Neural cell (in vitro differentiated cells): ENCODE results near the gene ACACA. TPM values are rescaled to one million over a fixed set of nuclear protein-coding genes. Genes with fewer than 3 reads are reported as not detected.
"Not testable (repeated sequence)": the region's sequence is repeated elsewhere in the genome, so short reads cannot be mapped to it uniquely, and the experiment has no call there.

Experiments used
- H2AFZ ChIP-seq: fragments of 200-600, 300-800 bp; sonication (generic), shearing (Covaris generic); 2 replicates; pipeline ENCODE4 v1.6.0; 2014; ENCODE audit warnings: low read depth, mild to moderate bottlenecking, antibody characterized with exemption, low read length, moderate library complexity
- H3F3A ChIP-seq: fragments of 200-600 bp; shearing (Covaris generic); 2 replicates; pipeline ENCODE4 v1.6.1; 2016; ENCODE audit warnings: mild to moderate bottlenecking, moderate library complexity, mixed read lengths, antibody characterized with exemption, low read length; ENCODE audit not compliant: insufficient read depth, poor library complexity, severe bottlenecking
- H3K27ac ChIP-seq: fragments of 200-600, 300-800 bp; sonication (generic), shearing (Covaris generic); 2 replicates; pipeline ENCODE4 v1.5.1; 2014; ENCODE audit warnings: mild to moderate bottlenecking, low read length, moderate library complexity
- H3K27me3 ChIP-seq: fragments of 300-800, 200-600 bp; sonication (generic), shearing (Covaris generic); 2 replicates; pipeline ENCODE4 v1.6.0; 2014; ENCODE audit warnings: mild to moderate bottlenecking, low read depth, low read length, moderate library complexity; ENCODE audit not compliant: insufficient read depth
- H3K36me3 ChIP-seq: fragments of 300-800, 200-600 bp; sonication (generic), shearing (Covaris generic); 2 replicates; pipeline ENCODE4 v1.5.1; 2014; ENCODE audit warnings: mild to moderate bottlenecking, antibody characterized with exemption, low read length, moderate library complexity; ENCODE audit not compliant: insufficient read depth
- H3K4me2 ChIP-seq: fragments of 300-800, 200-600 bp; sonication (generic), shearing (Covaris generic); 2 replicates; pipeline ENCODE4 v1.6.0; 2014; ENCODE audit warnings: mild to moderate bottlenecking, low read length
- H3K4me3 ChIP-seq: fragments of 300-800, 200-600 bp; sonication (generic), shearing (Covaris generic); 2 replicates; pipeline ENCODE4 v1.5.1; 2014; ENCODE audit warnings: mild to moderate bottlenecking, low read length, moderate library complexity
- H3K79me2 ChIP-seq: fragments of 200-600 bp; shearing (Covaris generic); replicated peaks from 2 replicates; pipeline ENCODE4 v1.6.0; 2014; ENCODE audit warnings: mild to moderate bottlenecking, low read length, moderate library complexity; ENCODE audit not compliant: insufficient read depth
- H3K9ac ChIP-seq: fragments of 300-800, 200-600 bp; sonication (generic), shearing (Covaris generic); 2 replicates; pipeline ENCODE4 v1.6.1; 2016; ENCODE audit warnings: mild to moderate bottlenecking, low read length, mixed read lengths
- H3K9me2 ChIP-seq: fragments of 200-600 bp; shearing (Covaris generic); 2 replicates; pipeline ENCODE4 v1.6.1; 2016; ENCODE audit warnings: mild to moderate bottlenecking, low read length, mixed read lengths; ENCODE audit not compliant: insufficient read depth
- H3K9me3 ChIP-seq: fragments of 200-600, 300-800 bp; sonication (generic), shearing (Covaris generic); 2 replicates; pipeline ENCODE4 v1.6.1; 2016; ENCODE audit warnings: mild to moderate bottlenecking, mixed run types, low read length, moderate library complexity, mixed read lengths
- H4K20me1 ChIP-seq: fragments of 200-600 bp; shearing (Covaris generic); 2 replicates; pipeline ENCODE4 v1.6.1; 2016; ENCODE audit warnings: mild to moderate bottlenecking, mixed run types; ENCODE audit not compliant: insufficient read depth
- EP300 ChIP-seq: fragments of 450-650 bp; conservative IDR thresholded peaks from 2 replicates; pipeline ENCODE4 v1.6.1; 2014; ENCODE audit warnings: antibody characterized with exemption, mild to moderate bottlenecking, moderate library complexity; ENCODE audit not compliant: poor library complexity, severe bottlenecking
- MXI1 ChIP-seq: fragments of 450-650 bp; conservative IDR thresholded peaks from 2 replicates; pipeline ENCODE4 v1.6.1; 2014; ENCODE audit warnings: antibody characterized with exemption, mild to moderate bottlenecking; ENCODE audit not compliant: poor library complexity, severe bottlenecking
- POLR2AphosphoS5 ChIP-seq: IDR thresholded peaks from 2 replicates; pipeline ENCODE4 v1.6.1; 2012
- polyA plus RNA-seq: library from polyadenylated mRNA; depleted of rRNA; stranded (reverse); fragments of >200 nt; gene quantifications from 2 replicates; pipeline ENCODE4 v1.2.3, GENCODE V29; 2014
- TF ChIP-seq, protein P1 (sequence below): IDR thresholded peaks from 2 replicates; pipeline ENCODE4 v1.6.1; 2012; ENCODE audit warnings: borderline replicate concordance
- TF ChIP-seq, protein P2 (sequence below): fragments of 450-650 bp; IDR thresholded peaks from 2 replicates; pipeline ENCODE4 v1.5.1; 2014; ENCODE audit warnings: antibody characterized with exemption, mild to moderate bottlenecking, moderate library complexity; ENCODE audit not compliant: poor library complexity, severe bottlenecking

ACACA gene
- polyA plus RNA-seq, 1 donor from 2014 or later, result 38.4 TPM

DNA sequence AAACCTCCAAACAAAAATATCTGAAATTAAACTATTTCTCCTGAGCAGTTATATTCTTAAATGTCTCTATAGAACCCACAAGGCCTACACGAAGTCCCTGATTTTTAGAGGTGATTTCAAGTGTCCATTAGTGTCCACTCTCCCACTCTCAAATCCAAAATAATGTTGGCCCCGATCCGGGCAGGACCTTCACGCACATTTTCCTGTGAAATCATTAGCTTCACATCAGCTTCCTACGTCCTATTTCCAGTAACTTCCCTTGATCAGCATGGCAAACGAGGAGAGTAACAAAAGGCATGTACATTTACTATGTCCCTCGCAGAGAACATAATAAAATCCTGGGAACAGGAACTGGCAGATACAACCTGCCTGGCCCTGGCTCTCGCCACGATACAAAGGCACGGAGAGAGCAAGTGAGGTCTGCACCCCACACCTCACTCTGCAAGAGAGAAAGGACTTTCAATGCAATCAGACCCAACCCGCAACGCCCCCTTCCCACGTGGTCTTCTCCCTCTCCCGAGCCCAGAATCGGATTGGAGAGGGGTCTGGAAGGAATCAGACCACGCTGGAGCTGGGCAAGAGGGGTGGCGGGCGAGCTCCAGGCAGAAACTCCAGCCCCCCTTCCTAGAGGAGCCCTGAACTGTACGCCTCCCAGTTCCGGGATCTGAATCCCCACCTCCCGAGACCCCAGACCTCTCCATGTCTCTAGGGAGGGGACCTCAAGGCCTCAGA is 48.4 kb downstream of the ACACA start:
- H3K27ac ChIP-seq, result peak overlapping the region; percentile 82
- no peaks in the 10 kb centered on the region for H3K9me2 ChIP-seq
- peaks cover 19% of the 10 kb centered on the region for H3K79me2 ChIP-seq
- peak overlapping the region; percentile 83 for H3K9ac ChIP-seq
- H3K9me3 ChIP-seq, result no peaks in the 10 kb centered on the region
- peak overlapping the region; percentile 100 for H3K4me3 ChIP-seq
- no peaks in the 10 kb centered on the region for H4K20me1 ChIP-seq
- no peaks in the 10 kb centered on the region for H3F3A ChIP-seq
- peak overlapping the region; percentile 76 for H3K4me2 ChIP-seq
- H3K36me3 ChIP-seq, result no peaks in the 10 kb centered on the region
- no peaks in the 10 kb centered on the region for H3K27me3 ChIP-seq
- peak overlapping the region; percentile 80 for H2AFZ ChIP-seq
- TF ChIP-seq EP300 (no peak), POLR2AphosphoS5 (peak; percentile 60), MXI1 (peak; percentile 94)
- TF ChIP-seq, protein P1, sequence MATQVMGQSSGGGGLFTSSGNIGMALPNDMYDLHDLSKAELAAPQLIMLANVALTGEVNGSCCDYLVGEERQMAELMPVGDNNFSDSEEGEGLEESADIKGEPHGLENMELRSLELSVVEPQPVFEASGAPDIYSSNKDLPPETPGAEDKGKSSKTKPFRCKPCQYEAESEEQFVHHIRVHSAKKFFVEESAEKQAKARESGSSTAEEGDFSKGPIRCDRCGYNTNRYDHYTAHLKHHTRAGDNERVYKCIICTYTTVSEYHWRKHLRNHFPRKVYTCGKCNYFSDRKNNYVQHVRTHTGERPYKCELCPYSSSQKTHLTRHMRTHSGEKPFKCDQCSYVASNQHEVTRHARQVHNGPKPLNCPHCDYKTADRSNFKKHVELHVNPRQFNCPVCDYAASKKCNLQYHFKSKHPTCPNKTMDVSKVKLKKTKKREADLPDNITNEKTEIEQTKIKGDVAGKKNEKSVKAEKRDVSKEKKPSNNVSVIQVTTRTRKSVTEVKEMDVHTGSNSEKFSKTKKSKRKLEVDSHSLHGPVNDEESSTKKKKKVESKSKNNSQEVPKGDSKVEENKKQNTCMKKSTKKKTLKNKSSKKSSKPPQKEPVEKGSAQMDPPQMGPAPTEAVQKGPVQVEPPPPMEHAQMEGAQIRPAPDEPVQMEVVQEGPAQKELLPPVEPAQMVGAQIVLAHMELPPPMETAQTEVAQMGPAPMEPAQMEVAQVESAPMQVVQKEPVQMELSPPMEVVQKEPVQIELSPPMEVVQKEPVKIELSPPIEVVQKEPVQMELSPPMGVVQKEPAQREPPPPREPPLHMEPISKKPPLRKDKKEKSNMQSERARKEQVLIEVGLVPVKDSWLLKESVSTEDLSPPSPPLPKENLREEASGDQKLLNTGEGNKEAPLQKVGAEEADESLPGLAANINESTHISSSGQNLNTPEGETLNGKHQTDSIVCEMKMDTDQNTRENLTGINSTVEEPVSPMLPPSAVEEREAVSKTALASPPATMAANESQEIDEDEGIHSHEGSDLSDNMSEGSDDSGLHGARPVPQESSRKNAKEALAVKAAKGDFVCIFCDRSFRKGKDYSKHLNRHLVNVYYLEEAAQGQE, result peak; percentile 51
- TF ChIP-seq, protein P2, sequence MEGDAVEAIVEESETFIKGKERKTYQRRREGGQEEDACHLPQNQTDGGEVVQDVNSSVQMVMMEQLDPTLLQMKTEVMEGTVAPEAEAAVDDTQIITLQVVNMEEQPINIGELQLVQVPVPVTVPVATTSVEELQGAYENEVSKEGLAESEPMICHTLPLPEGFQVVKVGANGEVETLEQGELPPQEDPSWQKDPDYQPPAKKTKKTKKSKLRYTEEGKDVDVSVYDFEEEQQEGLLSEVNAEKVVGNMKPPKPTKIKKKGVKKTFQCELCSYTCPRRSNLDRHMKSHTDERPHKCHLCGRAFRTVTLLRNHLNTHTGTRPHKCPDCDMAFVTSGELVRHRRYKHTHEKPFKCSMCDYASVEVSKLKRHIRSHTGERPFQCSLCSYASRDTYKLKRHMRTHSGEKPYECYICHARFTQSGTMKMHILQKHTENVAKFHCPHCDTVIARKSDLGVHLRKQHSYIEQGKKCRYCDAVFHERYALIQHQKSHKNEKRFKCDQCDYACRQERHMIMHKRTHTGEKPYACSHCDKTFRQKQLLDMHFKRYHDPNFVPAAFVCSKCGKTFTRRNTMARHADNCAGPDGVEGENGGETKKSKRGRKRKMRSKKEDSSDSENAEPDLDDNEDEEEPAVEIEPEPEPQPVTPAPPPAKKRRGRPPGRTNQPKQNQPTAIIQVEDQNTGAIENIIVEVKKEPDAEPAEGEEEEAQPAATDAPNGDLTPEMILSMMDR, result no peak

DNA sequence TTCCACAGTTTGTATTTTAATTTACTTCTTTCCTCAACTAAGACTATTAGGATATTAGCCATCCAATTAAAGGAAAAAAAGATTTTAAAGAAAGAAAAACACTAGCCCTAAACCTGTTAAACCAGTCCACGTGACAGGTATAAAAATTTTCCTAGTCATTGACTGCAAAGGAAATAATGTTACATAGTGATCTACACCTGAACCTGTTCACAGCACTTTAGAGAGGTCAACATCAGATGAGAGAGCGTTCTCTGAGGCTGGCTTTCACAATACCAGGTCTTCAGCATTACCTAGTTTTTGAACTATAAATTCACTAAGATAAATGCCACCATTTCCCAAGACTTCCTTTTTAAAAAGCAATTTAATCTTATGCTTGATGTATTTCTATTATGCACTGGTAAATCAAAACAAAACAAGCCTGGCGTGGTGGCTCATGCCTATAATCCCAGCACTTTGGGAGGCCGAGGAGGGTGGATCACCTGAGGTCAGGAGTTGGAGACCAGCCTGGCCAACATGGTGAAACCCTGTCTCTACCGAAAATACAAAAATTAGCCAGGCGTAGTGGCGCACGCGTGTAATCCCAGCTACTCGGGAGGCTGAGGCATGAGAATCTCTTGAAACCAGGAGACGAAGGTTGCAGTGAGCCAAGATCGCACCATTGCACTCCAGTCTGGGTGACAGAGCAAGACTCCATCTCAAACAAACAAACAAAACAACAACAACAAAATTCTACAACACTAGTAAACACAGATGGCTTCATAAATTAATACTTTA is 49.7 kb downstream of the ACACA start:
- Histone ChIP-seq H3K4me2 (peak overlapping the region; percentile 76), H3K79me2 (peaks cover 19% of the 10 kb centered on the region), H3K4me3 (peak overlapping the region; percentile 100), H3K9ac (peak overlapping the region; percentile 83)
- not testable (repeated sequence) for H3K9me2 ChIP-seq, H3K36me3 ChIP-seq, H3K27ac ChIP-seq, H2AFZ ChIP-seq, H4K20me1 ChIP-seq, H3F3A ChIP-seq, H3K9me3 ChIP-seq, H3K27me3 ChIP-seq

DNA sequence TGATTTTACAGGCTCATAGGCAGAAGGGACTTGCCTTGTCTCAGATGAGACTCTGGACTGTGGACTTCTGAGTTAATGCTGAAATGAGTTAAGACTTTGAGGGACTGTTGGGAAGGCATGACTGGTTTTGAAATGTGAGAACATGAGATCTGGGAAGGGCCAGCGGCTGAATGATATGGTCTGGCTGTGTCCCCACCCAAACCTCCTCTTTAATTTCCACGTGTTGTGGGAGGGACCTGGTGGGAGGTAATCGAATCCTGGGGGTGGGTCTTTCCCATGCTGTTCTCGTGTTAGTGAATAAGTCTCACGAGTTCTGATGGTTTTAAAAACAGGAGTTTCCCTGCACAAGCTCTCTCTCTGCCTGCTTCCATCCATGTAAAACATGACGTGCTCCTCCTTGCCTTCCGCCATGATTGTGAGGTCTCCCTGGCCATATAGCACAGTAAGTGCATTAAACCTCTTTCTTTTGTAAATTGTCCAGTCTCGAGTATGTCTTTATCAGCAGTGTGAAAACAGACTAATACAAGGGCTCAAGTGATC is 59.7 kb downstream of the ACACA start:
- H3K79me2 ChIP-seq, result peaks cover 10% of the 10 kb centered on the region
- H4K20me1 ChIP-seq, H2AFZ ChIP-seq, H3K4me2 ChIP-seq, H3K9ac ChIP-seq, H3K27ac ChIP-seq, H3K9me3 ChIP-seq, H3K9me2 ChIP-seq, H3K27me3 ChIP-seq, H3K36me3 ChIP-seq, H3K4me3 ChIP-seq, H3F3A ChIP-seq: not testable (repeated sequence)
